HepG2 (cell line): Measurements from ENCODE around the gene PSRC1. TPM values are rescaled to one million over a fixed set of nuclear protein-coding genes. Genes with fewer than 3 reads are reported as not detected.

Source experiments
- AGO2 ChIP-seq: fragments of 200-400 bp; formaldehyde crosslinking; optimal IDR thresholded peaks from 2 replicates; pipeline ENCODE3; 2017; ENCODE audit warnings: mild to moderate bottlenecking, low read depth, low read length, moderate library complexity
- CENPT ChIP-seq: sonication (generic); formaldehyde crosslinking; IDR thresholded peaks from 2 replicates; pipeline ENCODE4 v1.8.0; 2022; ENCODE audit warnings: low read depth, mild to moderate bottlenecking, moderate library complexity, missing genetic modification reagents
- EHMT2 ChIP-seq: fragments of 200-600 bp; sonication (generic); IDR thresholded peaks from 2 replicates; pipeline ENCODE4 v1.7.0; 2017; ENCODE audit warnings: antibody characterized with exemption, low read depth, low read length, borderline replicate concordance
- FOXK2 ChIP-seq: fragments of 450-650 bp; IDR thresholded peaks from 2 replicates; pipeline ENCODE4 v1.6.1; 2016
- MIXL1 ChIP-seq: IDR thresholded peaks from 2 replicates; pipeline ENCODE4 v1.6.1; 2016
- THYN1 ChIP-seq: sonication (generic); formaldehyde crosslinking; IDR thresholded peaks from 2 replicates; pipeline ENCODE4 v1.8.1; 2023; ENCODE audit warnings: low read depth, mild to moderate bottlenecking, moderate library complexity, missing genetic modification reagents, borderline replicate concordance
- YY1 ChIP-seq: IDR thresholded peaks from 2 replicates; pipeline ENCODE4 v1.6.1; 2011; ENCODE audit warnings: low read length, low read depth, moderate library complexity, mild to moderate bottlenecking; ENCODE audit not compliant: insufficient read depth, insufficient replicate concordance
- ZBTB7B ChIP-seq: sonication (generic); formaldehyde crosslinking; IDR thresholded peaks from 2 replicates; pipeline ENCODE4 v1.4.0; 2020; ENCODE audit warnings: missing genetic modification reagents
- ZNF101 ChIP-seq: sonication (generic); formaldehyde crosslinking; IDR thresholded peaks from 2 replicates; pipeline ENCODE4 v1.4.0; 2020; ENCODE audit warnings: mild to moderate bottlenecking, low read depth, missing genetic modification reagents, borderline replicate concordance
- ZNF20 ChIP-seq: sonication (generic); formaldehyde crosslinking; IDR thresholded peaks from 2 replicates; pipeline ENCODE4 v1.4.0; 2020; ENCODE audit warnings: mild to moderate bottlenecking, moderate library complexity, missing genetic modification reagents
- ZNF567 ChIP-seq: sonication (generic); formaldehyde crosslinking; IDR thresholded peaks from 2 replicates; pipeline ENCODE4 v1.8.1; 2023; ENCODE audit warnings: mild to moderate bottlenecking, missing genetic modification reagents, borderline replicate concordance
- ZSCAN22 ChIP-seq: sonication (generic); formaldehyde crosslinking; IDR thresholded peaks from 2 replicates; pipeline ENCODE4 v1.4.0; 2020; ENCODE audit warnings: mild to moderate bottlenecking, missing genetic modification reagents
- polyA plus RNA-seq, 8 experiments: library from polyadenylated mRNA; depleted of rRNA in 3 of 8; stranded (reverse) in 7 of 8; unstranded in 1 of 8; fragments of >200 nt; fragmentation: Illumina TruSeq in 4 of 8; extraction: Trizol in 4 of 8; gene quantifications; 2 replicates each; pipeline versions ENCODE4 v1.2.1 to v1.2.3, GENCODE V29; 2011 to 2016; ENCODE audit warnings: low read depth in 4 of 8, missing spikeins in 1 of 8, mixed read lengths in 1 of 8; ENCODE audit not compliant: insufficient read depth in 1 of 8
- total RNA-seq, 5 experiments: library from RNA; depleted of rRNA; stranded (reverse); fragments of >200 nt; fragmentation: Illumina TruSeq; extraction: Trizol; gene quantifications; 2 replicates each; pipeline ENCODE4 v1.2.3, GENCODE V29; 2016; ENCODE audit warnings: low read depth in 1 of 5
- TF ChIP-seq, protein P1 (sequence below): sonication (generic); formaldehyde crosslinking; IDR thresholded peaks from 2 replicates; pipeline ENCODE4 v1.5.0; 2020; ENCODE audit warnings: mild to moderate bottlenecking, missing genetic modification reagents
- TF ChIP-seq, protein P2 (sequence below): sonication (generic); formaldehyde crosslinking; IDR thresholded peaks from 2 replicates; pipeline ENCODE4 v1.9.0; 2021; ENCODE audit warnings: missing genetic modification reagents, borderline replicate concordance
- TF ChIP-seq, protein P3 (sequence below): sonication (generic); formaldehyde crosslinking; IDR thresholded peaks from 2 replicates; pipeline ENCODE4 v1.5.0; 2020; ENCODE audit warnings: mild to moderate bottlenecking, missing genetic modification reagents, moderate library complexity
- TF ChIP-seq, protein P4 (sequence below): sonication (generic); formaldehyde crosslinking; IDR thresholded peaks from 2 replicates; pipeline ENCODE4 v1.4.0; 2020; ENCODE audit warnings: missing genetic modification reagents; ENCODE audit errors: not compliant biosample characterization
- TF ChIP-seq, protein P5 (sequence below): IDR thresholded peaks from 2 replicates; pipeline ENCODE4 v1.6.1; 2016; ENCODE audit warnings: low read depth
- TF ChIP-seq, protein P6 (sequence below): sonication (generic); formaldehyde crosslinking; IDR thresholded peaks from 2 replicates; pipeline ENCODE4 v1.5.0; 2020; ENCODE audit warnings: mild to moderate bottlenecking, missing genetic modification reagents

The PSRC1 gene
- total and polyA plus RNA-seq, 2 of the 13 experiments (the other 11 are each of a cell fraction or from before 2014, with no cell fraction given), result 28.6 to 30.3 TPM

DNA sequence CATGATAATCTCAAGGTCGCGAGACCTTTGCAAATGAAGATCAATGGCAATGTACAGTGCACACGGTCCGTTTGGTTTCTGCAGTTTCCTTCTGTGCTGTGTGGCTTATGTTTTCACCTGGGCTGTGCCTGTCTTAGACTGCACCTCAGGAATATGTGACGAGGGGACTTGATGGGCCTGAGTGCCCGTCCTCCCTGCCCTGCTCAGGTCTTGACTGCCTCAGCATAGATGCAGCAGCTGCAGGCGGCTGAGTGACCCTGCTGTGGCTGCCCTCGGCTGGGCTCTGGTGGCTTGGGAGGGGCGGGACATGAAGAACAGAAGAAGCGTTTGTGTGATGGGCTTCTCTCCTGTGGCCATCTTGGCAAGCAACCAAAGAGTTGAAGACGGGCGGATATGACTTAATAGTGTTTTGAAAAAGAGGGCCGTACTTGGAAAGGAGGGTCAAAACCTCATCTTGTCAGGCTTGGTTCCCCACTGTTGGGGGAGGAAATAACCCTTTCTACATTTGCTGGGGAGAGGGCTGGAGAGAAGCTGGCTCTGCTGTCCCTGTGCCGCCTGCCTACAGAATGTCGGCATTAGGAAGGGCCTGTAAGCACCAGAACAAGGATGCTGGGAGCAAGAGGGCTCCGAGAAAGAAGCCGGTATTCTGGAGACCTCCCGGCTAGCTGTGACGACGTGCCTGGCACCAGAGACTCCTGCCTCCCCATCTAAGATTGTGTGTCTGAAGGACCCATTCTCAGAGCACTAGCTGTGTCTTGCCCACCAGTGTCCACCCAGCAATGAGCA lies 16.8 kb upstream of the PSRC1 start (continued):
- TF ChIP-seq, protein P1, sequence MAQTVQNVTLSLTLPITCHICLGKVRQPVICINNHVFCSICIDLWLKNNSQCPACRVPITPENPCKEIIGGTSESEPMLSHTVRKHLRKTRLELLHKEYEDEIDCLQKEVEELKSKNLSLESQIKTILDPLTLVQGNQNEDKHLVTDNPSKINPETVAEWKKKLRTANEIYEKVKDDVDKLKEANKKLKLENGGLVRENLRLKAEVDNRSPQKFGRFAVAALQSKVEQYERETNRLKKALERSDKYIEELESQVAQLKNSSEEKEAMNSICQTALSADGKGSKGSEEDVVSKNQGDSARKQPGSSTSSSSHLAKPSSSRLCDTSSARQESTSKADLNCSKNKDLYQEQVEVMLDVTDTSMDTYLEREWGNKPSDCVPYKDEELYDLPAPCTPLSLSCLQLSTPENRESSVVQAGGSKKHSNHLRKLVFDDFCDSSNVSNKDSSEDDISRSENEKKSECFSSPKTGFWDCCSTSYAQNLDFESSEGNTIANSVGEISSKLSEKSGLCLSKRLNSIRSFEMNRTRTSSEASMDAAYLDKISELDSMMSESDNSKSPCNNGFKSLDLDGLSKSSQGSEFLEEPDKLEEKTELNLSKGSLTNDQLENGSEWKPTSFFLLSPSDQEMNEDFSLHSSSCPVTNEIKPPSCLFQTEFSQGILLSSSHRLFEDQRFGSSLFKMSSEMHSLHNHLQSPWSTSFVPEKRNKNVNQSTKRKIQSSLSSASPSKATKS (CRISPR knock-in tag), result no peak
- TF ChIP-seq ZNF20 (CRISPR knock-in tag) (no peak), ZBTB7B (CRISPR knock-in tag) (no peak), EHMT2 (no peak), ZSCAN22 (CRISPR knock-in tag) (no peak), THYN1 (CRISPR knock-in tag) (no peak), CENPT (CRISPR knock-in tag) (no peak), ZNF101 (CRISPR knock-in tag) (no peak), YY1 (peak; percentile 72), FOXK2 (no peak), MIXL1 (CRISPR knock-in tag) (no peak; the same call in 1 of the 2 replicates), ZNF567 (no peak; the same call in 1 of the 2 replicates), AGO2 (peak; percentile 5)
- TF ChIP-seq, protein P2, sequence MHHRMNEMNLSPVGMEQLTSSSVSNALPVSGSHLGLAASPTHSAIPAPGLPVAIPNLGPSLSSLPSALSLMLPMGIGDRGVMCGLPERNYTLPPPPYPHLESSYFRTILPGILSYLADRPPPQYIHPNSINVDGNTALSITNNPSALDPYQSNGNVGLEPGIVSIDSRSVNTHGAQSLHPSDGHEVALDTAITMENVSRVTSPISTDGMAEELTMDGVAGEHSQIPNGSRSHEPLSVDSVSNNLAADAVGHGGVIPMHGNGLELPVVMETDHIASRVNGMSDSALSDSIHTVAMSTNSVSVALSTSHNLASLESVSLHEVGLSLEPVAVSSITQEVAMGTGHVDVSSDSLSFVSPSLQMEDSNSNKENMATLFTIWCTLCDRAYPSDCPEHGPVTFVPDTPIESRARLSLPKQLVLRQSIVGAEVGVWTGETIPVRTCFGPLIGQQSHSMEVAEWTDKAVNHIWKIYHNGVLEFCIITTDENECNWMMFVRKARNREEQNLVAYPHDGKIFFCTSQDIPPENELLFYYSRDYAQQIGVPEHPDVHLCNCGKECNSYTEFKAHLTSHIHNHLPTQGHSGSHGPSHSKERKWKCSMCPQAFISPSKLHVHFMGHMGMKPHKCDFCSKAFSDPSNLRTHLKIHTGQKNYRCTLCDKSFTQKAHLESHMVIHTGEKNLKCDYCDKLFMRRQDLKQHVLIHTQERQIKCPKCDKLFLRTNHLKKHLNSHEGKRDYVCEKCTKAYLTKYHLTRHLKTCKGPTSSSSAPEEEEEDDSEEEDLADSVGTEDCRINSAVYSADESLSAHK (CRISPR knock-in tag), result no peak
- TF ChIP-seq, protein P3, sequence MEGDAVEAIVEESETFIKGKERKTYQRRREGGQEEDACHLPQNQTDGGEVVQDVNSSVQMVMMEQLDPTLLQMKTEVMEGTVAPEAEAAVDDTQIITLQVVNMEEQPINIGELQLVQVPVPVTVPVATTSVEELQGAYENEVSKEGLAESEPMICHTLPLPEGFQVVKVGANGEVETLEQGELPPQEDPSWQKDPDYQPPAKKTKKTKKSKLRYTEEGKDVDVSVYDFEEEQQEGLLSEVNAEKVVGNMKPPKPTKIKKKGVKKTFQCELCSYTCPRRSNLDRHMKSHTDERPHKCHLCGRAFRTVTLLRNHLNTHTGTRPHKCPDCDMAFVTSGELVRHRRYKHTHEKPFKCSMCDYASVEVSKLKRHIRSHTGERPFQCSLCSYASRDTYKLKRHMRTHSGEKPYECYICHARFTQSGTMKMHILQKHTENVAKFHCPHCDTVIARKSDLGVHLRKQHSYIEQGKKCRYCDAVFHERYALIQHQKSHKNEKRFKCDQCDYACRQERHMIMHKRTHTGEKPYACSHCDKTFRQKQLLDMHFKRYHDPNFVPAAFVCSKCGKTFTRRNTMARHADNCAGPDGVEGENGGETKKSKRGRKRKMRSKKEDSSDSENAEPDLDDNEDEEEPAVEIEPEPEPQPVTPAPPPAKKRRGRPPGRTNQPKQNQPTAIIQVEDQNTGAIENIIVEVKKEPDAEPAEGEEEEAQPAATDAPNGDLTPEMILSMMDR (CRISPR knock-in tag), result 0 out of 2 replicates have a peak, but pooled peaks have one; percentile 2
- TF ChIP-seq, protein P4, sequence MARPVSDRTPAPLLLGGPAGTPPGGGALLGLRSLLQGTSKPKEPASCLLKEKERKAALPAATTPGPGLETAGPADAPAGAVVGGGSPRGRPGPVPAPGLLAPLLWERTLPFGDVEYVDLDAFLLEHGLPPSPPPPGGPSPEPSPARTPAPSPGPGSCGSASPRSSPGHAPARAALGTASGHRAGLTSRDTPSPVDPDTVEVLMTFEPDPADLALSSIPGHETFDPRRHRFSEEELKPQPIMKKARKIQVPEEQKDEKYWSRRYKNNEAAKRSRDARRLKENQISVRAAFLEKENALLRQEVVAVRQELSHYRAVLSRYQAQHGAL, result no peak
- TF ChIP-seq, protein P5, sequence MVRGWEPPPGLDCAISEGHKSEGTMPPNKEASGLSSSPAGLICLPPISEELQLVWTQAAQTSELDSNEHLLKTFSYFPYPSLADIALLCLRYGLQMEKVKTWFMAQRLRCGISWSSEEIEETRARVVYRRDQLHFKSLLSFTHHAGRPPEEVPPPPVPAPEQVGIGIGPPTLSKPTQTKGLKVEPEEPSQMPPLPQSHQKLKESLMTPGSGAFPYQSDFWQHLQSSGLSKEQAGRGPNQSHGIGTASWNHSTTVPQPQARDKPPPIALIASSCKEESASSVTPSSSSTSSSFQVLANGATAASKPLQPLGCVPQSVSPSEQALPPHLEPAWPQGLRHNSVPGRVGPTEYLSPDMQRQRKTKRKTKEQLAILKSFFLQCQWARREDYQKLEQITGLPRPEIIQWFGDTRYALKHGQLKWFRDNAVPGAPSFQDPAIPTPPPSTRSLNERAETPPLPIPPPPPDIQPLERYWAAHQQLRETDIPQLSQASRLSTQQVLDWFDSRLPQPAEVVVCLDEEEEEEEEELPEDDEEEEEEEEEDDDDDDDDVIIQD (CRISPR knock-in tag), result 0 out of 2 replicates have a peak, but pooled peaks have one; percentile 13
- TF ChIP-seq, protein P6, sequence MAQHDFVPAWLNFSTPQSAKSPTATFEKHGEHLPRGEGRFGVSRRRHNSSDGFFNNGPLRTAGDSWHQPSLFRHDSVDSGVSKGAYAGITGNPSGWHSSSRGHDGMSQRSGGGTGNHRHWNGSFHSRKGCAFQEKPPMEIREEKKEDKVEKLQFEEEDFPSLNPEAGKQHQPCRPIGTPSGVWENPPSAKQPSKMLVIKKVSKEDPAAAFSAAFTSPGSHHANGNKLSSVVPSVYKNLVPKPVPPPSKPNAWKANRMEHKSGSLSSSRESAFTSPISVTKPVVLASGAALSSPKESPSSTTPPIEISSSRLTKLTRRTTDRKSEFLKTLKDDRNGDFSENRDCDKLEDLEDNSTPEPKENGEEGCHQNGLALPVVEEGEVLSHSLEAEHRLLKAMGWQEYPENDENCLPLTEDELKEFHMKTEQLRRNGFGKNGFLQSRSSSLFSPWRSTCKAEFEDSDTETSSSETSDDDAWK (CRISPR knock-in tag), result no peak
